HL-60/S4 (cell line): ENCODE measurements around the gene C19orf25.

Source experiments
- in situ Hi-C: fragments of 300-500 bp; cut with MboI; formaldehyde crosslinking; loops from 2 replicates; pipeline ENCODE4 v1.14.3; 2022; ENCODE audit warnings: low sequenced_read_pairs

C19orf25 gene

GRCh38 chr19:1433119-1434039 is 45.6 kb downstream of the C19orf25 start:
- in situ Hi-C loops, result no loop called here

- in situ Hi-C loops, result no loop called here
Measured at GRCh38 chr19:1432507-1432887, 46.5 kb downstream of the C19orf25 start.

- in situ Hi-C loops, result no loop called here
Measured at GRCh38 chr19:1431759-1432506, 47.1 kb downstream of the C19orf25 start.

- in situ Hi-C loops, result no loop called here
Measured at GRCh38 chr19:1430246-1430645, 48.8 kb downstream of the C19orf25 start.

- in situ Hi-C loops, result no loop called here
Measured at GRCh38 chr19:1429750-1430149, 49.3 kb downstream of the C19orf25 start.

GRCh38 chr19:1428738-1429391 is 50.1 kb downstream of the C19orf25 start:
- in situ Hi-C loops, result no loop called here

GRCh38 chr19:1427221-1427920 is 51.6 kb downstream of the C19orf25 start:
- in situ Hi-C loops, result no loop called here

GRCh38 chr19:1426736-1427135 is 52.3 kb downstream of the C19orf25 start:
- in situ Hi-C loops, result no loop called here

- in situ Hi-C loops, result no loop called here
Measured at GRCh38 chr19:1425902-1426301, 53.1 kb downstream of the C19orf25 start.

- in situ Hi-C loops, result no loop called here
Measured at GRCh38 chr19:1425102-1425837, 53.7 kb downstream of the C19orf25 start.

- in situ Hi-C loops, result no loop called here
Measured at GRCh38 chr19:1424192-1424955, 54.6 kb downstream of the C19orf25 start.

GRCh38 chr19:1423436-1424191 is 55.4 kb downstream of the C19orf25 start:
- in situ Hi-C loops, result no loop called here
